Measurements from ENCODE around the gene LRRTM4.

DNA sequence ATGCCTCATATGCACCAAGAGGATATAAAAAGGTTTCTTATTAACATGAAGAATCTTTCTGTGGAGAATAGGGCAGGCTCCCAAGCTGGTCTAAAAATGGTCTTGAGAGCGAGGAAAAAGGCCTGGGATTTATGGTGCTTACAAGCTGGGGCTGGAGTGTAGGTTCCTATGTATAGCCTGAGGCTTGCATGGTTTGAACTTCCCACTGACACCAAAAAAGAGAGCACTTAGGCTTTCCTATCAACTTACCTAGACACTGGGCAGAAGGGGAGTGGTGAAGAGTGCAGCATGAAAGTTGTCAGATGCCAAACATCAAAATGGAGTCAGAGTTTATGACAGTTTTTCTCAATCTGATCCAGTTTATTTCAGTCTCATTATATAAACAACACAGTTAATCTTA is 784.6 kb downstream of the LRRTM4 start:
- TF ChIP-seq, protein P1, sequence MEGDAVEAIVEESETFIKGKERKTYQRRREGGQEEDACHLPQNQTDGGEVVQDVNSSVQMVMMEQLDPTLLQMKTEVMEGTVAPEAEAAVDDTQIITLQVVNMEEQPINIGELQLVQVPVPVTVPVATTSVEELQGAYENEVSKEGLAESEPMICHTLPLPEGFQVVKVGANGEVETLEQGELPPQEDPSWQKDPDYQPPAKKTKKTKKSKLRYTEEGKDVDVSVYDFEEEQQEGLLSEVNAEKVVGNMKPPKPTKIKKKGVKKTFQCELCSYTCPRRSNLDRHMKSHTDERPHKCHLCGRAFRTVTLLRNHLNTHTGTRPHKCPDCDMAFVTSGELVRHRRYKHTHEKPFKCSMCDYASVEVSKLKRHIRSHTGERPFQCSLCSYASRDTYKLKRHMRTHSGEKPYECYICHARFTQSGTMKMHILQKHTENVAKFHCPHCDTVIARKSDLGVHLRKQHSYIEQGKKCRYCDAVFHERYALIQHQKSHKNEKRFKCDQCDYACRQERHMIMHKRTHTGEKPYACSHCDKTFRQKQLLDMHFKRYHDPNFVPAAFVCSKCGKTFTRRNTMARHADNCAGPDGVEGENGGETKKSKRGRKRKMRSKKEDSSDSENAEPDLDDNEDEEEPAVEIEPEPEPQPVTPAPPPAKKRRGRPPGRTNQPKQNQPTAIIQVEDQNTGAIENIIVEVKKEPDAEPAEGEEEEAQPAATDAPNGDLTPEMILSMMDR (IDR thresholded peaks at IDR 0.05): no peak
- TF ChIP-seq ZNF416 (CRISPR knock-in tag; IDR thresholded peaks at IDR 0.05) (no peak), ZNF263 (CRISPR knock-in tag; IDR thresholded peaks at IDR 0.05; ENCODE audit: low read depth) (no peak)
- TF ChIP-seq, protein P2, sequence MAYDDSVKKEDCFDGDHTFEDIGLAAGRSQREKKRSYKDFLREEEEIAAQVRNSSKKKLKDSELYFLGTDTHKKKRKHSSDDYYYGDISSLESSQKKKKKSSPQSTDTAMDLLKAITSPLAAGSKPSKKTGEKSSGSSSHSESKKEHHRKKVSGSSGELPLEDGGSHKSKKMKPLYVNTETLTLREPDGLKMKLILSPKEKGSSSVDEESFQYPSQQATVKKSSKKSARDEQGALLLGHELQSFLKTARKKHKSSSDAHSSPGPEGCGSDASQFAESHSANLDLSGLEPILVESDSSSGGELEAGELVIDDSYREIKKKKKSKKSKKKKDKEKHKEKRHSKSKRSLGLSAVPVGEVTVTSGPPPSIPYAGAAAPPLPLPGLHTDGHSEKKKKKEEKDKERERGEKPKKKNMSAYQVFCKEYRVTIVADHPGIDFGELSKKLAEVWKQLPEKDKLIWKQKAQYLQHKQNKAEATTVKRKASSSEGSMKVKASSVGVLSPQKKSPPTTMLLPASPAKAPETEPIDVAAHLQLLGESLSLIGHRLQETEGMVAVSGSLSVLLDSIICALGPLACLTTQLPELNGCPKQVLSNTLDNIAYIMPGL (CRISPR knock-in tag; IDR thresholded peaks at IDR 0.05): no peak
- TF ChIP-seq, protein P3, sequence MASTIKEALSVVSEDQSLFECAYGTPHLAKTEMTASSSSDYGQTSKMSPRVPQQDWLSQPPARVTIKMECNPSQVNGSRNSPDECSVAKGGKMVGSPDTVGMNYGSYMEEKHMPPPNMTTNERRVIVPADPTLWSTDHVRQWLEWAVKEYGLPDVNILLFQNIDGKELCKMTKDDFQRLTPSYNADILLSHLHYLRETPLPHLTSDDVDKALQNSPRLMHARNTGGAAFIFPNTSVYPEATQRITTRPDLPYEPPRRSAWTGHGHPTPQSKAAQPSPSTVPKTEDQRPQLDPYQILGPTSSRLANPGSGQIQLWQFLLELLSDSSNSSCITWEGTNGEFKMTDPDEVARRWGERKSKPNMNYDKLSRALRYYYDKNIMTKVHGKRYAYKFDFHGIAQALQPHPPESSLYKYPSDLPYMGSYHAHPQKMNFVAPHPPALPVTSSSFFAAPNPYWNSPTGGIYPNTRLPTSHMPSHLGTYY (CRISPR knock-in tag; IDR thresholded peaks at IDR 0.05): no peak
- TF ChIP-seq, protein P4, sequence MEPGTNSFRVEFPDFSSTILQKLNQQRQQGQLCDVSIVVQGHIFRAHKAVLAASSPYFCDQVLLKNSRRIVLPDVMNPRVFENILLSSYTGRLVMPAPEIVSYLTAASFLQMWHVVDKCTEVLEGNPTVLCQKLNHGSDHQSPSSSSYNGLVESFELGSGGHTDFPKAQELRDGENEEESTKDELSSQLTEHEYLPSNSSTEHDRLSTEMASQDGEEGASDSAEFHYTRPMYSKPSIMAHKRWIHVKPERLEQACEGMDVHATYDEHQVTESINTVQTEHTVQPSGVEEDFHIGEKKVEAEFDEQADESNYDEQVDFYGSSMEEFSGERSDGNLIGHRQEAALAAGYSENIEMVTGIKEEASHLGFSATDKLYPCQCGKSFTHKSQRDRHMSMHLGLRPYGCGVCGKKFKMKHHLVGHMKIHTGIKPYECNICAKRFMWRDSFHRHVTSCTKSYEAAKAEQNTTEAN (CRISPR knock-in tag; IDR thresholded peaks at IDR 0.05): no peak

Data from WTC11 (cell line).